Measurements from ENCODE around the gene MAPK11.

MAPK11 gene

DNA sequence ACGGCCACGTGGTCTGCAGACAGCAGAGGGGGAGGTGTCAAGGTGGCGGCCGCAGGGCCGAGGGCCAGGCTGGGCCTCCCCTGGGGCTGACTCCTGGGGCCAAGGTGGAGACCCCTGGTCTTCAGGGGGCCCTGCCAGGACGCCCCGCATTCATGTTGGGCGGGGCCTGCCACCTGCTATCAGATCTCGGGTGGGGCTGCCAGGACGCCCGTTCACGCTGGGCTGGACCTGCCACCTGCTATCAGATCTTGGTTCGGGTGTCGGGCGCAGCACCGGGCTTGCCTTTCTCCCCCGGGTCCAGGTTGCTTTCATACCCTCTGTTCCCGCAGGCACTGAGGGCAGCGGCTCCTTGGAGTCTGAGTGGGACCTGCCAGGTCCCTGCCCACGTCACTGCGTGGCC, 16.1 kb upstream of the MAPK11 start:
- no peak for ATAC-seq
- TF ChIP-seq PPARA (CRISPR knock-in tag; IDR thresholded peaks at IDR 0.05; ENCODE audit: borderline replicate concordance) (no peak), ZNF8 (CRISPR knock-in tag; IDR thresholded peaks at IDR 0.05) (no peak), ZC3H10 (CRISPR knock-in tag; IDR thresholded peaks at IDR 0.05) (no peak), SNAI2 (CRISPR knock-in tag; IDR thresholded peaks at IDR 0.05) (no peak), ZFP30 (CRISPR knock-in tag; IDR thresholded peaks at IDR 0.05) (no peak), TCF4 (CRISPR knock-in tag; IDR thresholded peaks at IDR 0.05; ENCODE audit: borderline replicate concordance) (no peak), ZFP3 (CRISPR knock-in tag; IDR thresholded peaks at IDR 0.05) (no peak), RARB (CRISPR knock-in tag; IDR thresholded peaks at IDR 0.05) (no peak), ZNF70 (CRISPR knock-in tag; IDR thresholded peaks at IDR 0.05) (no peak)
- TF ChIP-seq, protein P1, sequence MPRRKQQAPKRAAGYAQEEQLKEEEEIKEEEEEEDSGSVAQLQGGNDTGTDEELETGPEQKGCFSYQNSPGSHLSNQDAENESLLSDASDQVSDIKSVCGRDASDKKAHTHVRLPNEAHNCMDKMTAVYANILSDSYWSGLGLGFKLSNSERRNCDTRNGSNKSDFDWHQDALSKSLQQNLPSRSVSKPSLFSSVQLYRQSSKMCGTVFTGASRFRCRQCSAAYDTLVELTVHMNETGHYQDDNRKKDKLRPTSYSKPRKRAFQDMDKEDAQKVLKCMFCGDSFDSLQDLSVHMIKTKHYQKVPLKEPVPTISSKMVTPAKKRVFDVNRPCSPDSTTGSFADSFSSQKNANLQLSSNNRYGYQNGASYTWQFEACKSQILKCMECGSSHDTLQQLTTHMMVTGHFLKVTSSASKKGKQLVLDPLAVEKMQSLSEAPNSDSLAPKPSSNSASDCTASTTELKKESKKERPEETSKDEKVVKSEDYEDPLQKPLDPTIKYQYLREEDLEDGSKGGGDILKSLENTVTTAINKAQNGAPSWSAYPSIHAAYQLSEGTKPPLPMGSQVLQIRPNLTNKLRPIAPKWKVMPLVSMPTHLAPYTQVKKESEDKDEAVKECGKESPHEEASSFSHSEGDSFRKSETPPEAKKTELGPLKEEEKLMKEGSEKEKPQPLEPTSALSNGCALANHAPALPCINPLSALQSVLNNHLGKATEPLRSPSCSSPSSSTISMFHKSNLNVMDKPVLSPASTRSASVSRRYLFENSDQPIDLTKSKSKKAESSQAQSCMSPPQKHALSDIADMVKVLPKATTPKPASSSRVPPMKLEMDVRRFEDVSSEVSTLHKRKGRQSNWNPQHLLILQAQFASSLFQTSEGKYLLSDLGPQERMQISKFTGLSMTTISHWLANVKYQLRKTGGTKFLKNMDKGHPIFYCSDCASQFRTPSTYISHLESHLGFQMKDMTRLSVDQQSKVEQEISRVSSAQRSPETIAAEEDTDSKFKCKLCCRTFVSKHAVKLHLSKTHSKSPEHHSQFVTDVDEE (CRISPR knock-in tag; IDR thresholded peaks at IDR 0.05), result no peak

DNA sequence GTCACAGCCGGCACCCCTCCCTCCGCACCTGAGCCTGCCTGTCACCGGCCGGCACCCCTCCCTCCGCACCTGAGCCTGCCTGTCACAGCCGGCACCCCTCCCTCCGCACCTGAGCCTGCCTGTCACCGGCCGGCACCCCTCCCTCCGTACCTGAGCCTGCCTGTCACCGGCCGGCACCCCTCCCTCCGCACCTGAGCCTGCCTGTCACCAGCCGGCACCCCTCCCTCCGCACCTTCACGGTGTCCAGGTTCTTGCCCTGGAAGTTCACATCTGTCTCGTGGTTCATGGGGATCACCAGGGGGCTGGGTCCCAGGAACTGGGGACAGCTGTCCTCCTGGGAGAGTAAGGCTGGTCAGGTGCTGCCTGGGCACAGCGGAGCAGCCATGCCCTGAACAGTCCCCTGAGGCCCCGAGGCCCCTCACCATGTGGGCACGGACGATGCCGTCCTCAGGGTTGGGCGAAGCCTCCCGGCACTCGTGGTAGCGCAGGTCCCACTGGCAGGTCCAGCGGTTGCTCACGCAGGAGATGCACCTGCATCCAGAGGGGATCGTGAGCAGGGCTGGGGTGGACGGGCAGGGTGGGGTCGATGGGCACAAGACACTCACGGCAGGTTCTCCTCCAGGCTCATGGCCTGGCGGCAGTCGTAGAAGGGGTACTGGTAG, 15.5 kb upstream of the MAPK11 start:
- TF ChIP-seq SNAI2 (CRISPR knock-in tag; IDR thresholded peaks at IDR 0.05) (no peak), CSDC2 (CRISPR knock-in tag; IDR thresholded peaks at IDR 0.05) (no peak), ZFP30 (CRISPR knock-in tag; IDR thresholded peaks at IDR 0.05) (no peak), BACH2 (CRISPR knock-in tag; IDR thresholded peaks at IDR 0.05; ENCODE audit: borderline replicate concordance) (no peak), ESRRG (CRISPR knock-in tag; IDR thresholded peaks at IDR 0.05) (no peak), OSR1 (CRISPR knock-in tag; IDR thresholded peaks at IDR 0.05) (no peak), ZFP3 (CRISPR knock-in tag; IDR thresholded peaks at IDR 0.05) (no peak), ZNF70 (CRISPR knock-in tag; IDR thresholded peaks at IDR 0.05) (no peak)
- TF ChIP-seq, protein P1 (CRISPR knock-in tag; IDR thresholded peaks at IDR 0.05), result no peak
- ATAC-seq, result no peak

DNA sequence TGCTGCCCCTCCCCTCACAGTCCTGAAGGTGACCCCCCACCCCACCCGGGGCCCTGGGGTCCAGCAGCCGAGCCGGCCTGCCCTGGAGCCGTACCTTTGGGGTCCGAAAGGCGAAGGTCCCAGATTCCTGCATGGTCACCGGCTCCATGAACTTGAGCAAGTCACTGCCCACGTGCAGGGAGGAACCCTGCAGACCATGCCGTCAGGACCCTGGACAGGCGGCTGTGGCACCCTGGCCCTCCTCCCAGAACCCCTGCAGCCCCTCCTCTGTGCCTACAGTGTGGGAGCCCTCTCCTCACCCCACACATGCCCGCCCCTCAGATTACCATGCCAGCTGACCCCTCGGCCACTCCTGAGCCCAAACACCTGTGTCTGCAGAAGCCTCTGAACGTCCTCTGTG, 14.3 kb upstream of the MAPK11 start:
- TF ChIP-seq ARNTL (CRISPR knock-in tag; IDR thresholded peaks at IDR 0.05; ENCODE audit: borderline replicate concordance, low read depth), result no peak
- TF ChIP-seq ZNF8 (CRISPR knock-in tag; IDR thresholded peaks at IDR 0.05), result no peak
- TF ChIP-seq TCF4 (CRISPR knock-in tag; IDR thresholded peaks at IDR 0.05; ENCODE audit: borderline replicate concordance), result no peak
- TF ChIP-seq ISL1 (CRISPR knock-in tag; IDR thresholded peaks at IDR 0.05), result no peak
- TF ChIP-seq CSDC2 (CRISPR knock-in tag; IDR thresholded peaks at IDR 0.05), result no peak
- no peak for TF ChIP-seq ZFP3 (CRISPR knock-in tag; IDR thresholded peaks at IDR 0.05)
- TF ChIP-seq RARB (CRISPR knock-in tag; IDR thresholded peaks at IDR 0.05), result no peak
- TF ChIP-seq OSR1 (CRISPR knock-in tag; IDR thresholded peaks at IDR 0.05), result no peak
- TF ChIP-seq, protein P2, sequence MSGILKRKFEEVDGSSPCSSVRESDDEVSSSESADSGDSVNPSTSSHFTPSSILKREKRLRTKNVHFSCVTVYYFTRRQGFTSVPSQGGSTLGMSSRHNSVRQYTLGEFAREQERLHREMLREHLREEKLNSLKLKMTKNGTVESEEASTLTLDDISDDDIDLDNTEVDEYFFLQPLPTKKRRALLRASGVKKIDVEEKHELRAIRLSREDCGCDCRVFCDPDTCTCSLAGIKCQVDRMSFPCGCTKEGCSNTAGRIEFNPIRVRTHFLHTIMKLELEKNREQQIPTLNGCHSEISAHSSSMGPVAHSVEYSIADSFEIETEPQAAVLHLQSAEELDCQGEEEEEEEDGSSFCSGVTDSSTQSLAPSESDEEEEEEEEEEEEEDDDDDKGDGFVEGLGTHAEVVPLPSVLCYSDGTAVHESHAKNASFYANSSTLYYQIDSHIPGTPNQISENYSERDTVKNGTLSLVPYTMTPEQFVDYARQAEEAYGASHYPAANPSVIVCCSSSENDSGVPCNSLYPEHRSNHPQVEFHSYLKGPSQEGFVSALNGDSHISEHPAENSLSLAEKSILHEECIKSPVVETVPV (CRISPR knock-in tag; IDR thresholded peaks at IDR 0.05), result no peak
- TF ChIP-seq, protein P3, sequence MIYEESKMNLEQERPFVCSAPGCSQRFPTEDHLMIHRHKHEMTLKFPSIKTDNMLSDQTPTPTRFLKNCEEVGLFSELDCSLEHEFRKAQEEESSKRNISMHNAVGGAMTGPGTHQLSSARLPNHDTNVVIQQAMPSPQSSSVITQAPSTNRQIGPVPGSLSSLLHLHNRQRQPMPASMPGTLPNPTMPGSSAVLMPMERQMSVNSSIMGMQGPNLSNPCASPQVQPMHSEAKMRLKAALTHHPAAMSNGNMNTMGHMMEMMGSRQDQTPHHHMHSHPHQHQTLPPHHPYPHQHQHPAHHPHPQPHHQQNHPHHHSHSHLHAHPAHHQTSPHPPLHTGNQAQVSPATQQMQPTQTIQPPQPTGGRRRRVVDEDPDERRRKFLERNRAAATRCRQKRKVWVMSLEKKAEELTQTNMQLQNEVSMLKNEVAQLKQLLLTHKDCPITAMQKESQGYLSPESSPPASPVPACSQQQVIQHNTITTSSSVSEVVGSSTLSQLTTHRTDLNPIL (CRISPR knock-in tag; IDR thresholded peaks at IDR 0.05; ENCODE audit: low read depth), result no peak
- TF ChIP-seq ZNF70 (CRISPR knock-in tag; IDR thresholded peaks at IDR 0.05), result no peak
- no peak for TF ChIP-seq GLIS3 (CRISPR knock-in tag; IDR thresholded peaks at IDR 0.05)
- TF ChIP-seq ZFP30 (CRISPR knock-in tag; IDR thresholded peaks at IDR 0.05), result no peak
- TF ChIP-seq ZC3H10 (CRISPR knock-in tag; IDR thresholded peaks at IDR 0.05), result no peak
- TF ChIP-seq, protein P4, sequence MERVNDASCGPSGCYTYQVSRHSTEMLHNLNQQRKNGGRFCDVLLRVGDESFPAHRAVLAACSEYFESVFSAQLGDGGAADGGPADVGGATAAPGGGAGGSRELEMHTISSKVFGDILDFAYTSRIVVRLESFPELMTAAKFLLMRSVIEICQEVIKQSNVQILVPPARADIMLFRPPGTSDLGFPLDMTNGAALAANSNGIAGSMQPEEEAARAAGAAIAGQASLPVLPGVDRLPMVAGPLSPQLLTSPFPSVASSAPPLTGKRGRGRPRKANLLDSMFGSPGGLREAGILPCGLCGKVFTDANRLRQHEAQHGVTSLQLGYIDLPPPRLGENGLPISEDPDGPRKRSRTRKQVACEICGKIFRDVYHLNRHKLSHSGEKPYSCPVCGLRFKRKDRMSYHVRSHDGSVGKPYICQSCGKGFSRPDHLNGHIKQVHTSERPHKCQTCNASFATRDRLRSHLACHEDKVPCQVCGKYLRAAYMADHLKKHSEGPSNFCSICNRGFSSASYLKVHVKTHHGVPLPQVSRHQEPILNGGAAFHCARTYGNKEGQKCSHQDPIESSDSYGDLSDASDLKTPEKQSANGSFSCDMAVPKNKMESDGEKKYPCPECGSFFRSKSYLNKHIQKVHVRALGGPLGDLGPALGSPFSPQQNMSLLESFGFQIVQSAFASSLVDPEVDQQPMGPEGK (CRISPR knock-in tag; IDR thresholded peaks at IDR 0.05; ENCODE audit: borderline replicate concordance), result no peak
- TF ChIP-seq, protein P5, sequence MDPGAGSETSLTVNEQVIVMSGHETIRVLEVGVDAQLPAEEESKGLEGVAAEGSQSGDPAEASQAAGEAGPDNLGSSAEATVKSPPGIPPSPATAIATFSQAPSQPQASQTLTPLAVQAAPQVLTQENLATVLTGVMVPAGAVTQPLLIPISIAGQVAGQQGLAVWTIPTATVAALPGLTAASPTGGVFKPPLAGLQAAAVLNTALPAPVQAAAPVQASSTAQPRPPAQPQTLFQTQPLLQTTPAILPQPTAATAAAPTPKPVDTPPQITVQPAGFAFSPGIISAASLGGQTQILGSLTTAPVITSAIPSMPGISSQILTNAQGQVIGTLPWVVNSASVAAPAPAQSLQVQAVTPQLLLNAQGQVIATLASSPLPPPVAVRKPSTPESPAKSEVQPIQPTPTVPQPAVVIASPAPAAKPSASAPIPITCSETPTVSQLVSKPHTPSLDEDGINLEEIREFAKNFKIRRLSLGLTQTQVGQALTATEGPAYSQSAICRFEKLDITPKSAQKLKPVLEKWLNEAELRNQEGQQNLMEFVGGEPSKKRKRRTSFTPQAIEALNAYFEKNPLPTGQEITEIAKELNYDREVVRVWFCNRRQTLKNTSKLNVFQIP (CRISPR knock-in tag; IDR thresholded peaks at IDR 0.05; ENCODE audit: borderline replicate concordance, low read depth), result no peak
- TF ChIP-seq ZNF565 (CRISPR knock-in tag; conservative IDR thresholded peaks at IDR 0.05; ENCODE audit: low read depth), result no peak
- TF ChIP-seq PPARA (CRISPR knock-in tag; IDR thresholded peaks at IDR 0.05; ENCODE audit: borderline replicate concordance), result no peak
- ATAC-seq, result no peak

Data from SK-N-SH treated with all-trans-retinoic acid at 6 μM for 48 hours (cell line).